Adrenal gland (tissue), 12 donors: ENCODE measurements around the gene DNASE1L3. TPM values are rescaled to one million over a fixed set of nuclear protein-coding genes. Genes with fewer than 3 reads are reported as not detected.

ENCODE experiments used
- polyA plus RNA-seq, 3 donors: library from polyadenylated mRNA; stranded (reverse); fragments of 200-250 nt in 2 of 3; fragments of 350-450 nt in 1 of 3; fragmentation: Illumina TruSeq in 1 of 3; extraction: RNeasy Lipid Tissue Mini Kit (QIAGEN cat#74804) in 1 of 3; gene quantifications; one replicate each; pipeline ENCODE4 v1.2.3, GENCODE V29; 2013 to 2014
- total RNA-seq, 9 donors: library from RNA; depleted of rRNA in 4 of 9; stranded (reverse); fragments of >200 nt in 4 of 9; fragments of 120-200 nt in 1 of 9; fragmentation: NEBNext Ultra II Directional in 1 of 9; extraction: Animal tissue kit (Norgen Biotek cat#: 25700) in 1 of 9; gene quantifications; one replicate each; pipeline versions ENCODE4 v1.1.0 to v1.2.4, GENCODE V29; 2013 to 2023
- donor health status: healthy with polysubstance abuse.
- donor health status: Bipolar disorder and iron deficiency.
- donor health status: DM: yes; HTN: yes; CAD: no.
- donor health status: DM: no; HTN: no; CAD: no.
- donor health status: DM: no; HTN: no; CAD: no.
- donor health status: DM: yes; HTN: yes; CAD: no.

Gene DNASE1L3
- total and polyA plus RNA-seq, 12 donors, result 23.8 to 83.9 (median 55.3) TPM

Other genes with a start within 250 kb of the DNASE1L3 start
- 100 to 1,000 TPM in 7 of 9 donors, 10 to 100 TPM in 2; 84.6 to 278 (median 124) TPM for gene FLNB, start 202.6 kb downstream of the DNASE1L3 start, total RNA-seq
- gene FLNB, start 202.6 kb downstream of the DNASE1L3 start, polyA plus RNA-seq, result 100 to 1,000 TPM in 2 of 3 donors, 10 to 100 TPM in 1; 94.9 to 174 (median 138) TPM
- gene ABHD6, start 26.8 kb upstream of the DNASE1L3 start, total RNA-seq, result 10 to 100 TPM; 17.2 to 57.3 (median 28.1) TPM
- 10 to 100 TPM; 10.2 to 28.0 (median 14.6) TPM for gene ABHD6, start 26.8 kb upstream of the DNASE1L3 start, polyA plus RNA-seq
- gene RPP14, start 95.3 kb upstream of the DNASE1L3 start, total RNA-seq, result 10 to 100 TPM in 8 of 9 donors, 1 to 10 TPM in 1; 9.2 to 23.2 (median 15.2) TPM
- gene RPP14, start 95.3 kb upstream of the DNASE1L3 start, polyA plus RNA-seq, result 10 to 100 TPM in 2 of 3 donors, 1 to 10 TPM in 1; 9.8 to 15.3 (median 10.1) TPM
- gene HTD2, start 95.5 kb upstream of the DNASE1L3 start, total RNA-seq, result 10 to 100 TPM in 7 of 9 donors, 1 to 10 TPM in 2; 6.6 to 13.2 (median 11.0) TPM
- 1 to 10 TPM; 1.6 to 9.6 (median 2.0) TPM for gene HTD2, start 95.5 kb upstream of the DNASE1L3 start, polyA plus RNA-seq
- 10 to 100 TPM; 18.7 to 35.8 (median 25.4) TPM for gene PXK, start 121.9 kb upstream of the DNASE1L3 start, total RNA-seq
- gene PXK, start 121.9 kb upstream of the DNASE1L3 start, polyA plus RNA-seq, result 10 to 100 TPM in 1 of 3 donors, 1 to 10 TPM in 2; 5.6 to 40.5 (median 7.6) TPM
- gene PDHB, start 222.9 kb upstream of the DNASE1L3 start, total RNA-seq, result 100 to 1,000 TPM in 5 of 9 donors, 10 to 100 TPM in 4; 84.2 to 264 (median 107) TPM
- gene PDHB, start 222.9 kb upstream of the DNASE1L3 start, polyA plus RNA-seq, result 100 to 1,000 TPM in 1 of 3 donors, 10 to 100 TPM in 2; 59.2 to 198 (median 84.8) TPM